GM19372 (cell line): ENCODE results near the gene CC2D1A.

Experiments
- ATAC-seq: cut with Tn5 transposase; IDR thresholded peaks from one replicate; pipeline ENCODE4 v1.9.1; 2021; ENCODE audit warnings: mild to moderate bottlenecking, low read depth, moderate library complexity; ENCODE audit not compliant: unreplicated experiment

Gene CC2D1A

DNA sequence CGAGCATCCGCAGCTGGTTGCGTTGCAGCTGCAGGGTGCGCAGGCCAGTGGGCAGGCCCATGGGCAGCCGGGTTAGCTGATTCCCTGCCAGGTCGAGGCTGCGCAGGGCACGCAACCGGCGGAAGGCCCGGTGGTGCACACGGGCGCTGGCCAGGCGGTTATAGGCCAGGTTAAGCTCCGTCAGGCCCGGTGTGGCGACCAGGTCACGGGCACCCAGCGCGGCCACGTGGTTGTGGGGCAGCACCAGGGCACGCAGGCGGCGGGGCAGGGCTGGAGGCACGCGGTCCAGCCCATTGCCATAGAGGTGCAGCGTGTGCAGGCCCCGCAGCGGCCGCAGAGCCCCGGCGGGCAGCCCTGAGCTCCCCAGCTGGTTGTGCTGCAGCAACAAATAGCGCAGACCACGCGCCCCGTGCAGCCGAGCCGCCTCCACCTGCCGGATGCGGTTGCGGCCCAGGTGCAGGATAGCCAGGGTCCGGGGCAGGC lies 27.0 kb downstream of the CC2D1A start:
- no peak for ATAC-seq

DNA sequence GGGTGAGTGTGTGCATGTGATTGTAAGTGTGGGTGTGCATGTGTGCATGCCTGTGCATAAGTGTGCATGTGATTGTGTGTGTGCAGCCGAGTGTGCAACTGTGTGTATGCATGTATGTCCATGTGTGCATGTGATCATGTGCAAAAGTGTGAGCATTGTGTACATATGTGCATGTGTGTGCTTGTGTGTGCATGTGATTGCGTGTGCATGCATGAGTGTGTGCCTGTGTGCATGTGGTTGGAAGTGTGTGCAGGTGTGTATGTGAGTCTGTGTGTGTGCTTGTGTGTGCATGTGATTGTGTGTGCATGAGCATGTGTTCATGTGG lies 28.7 kb downstream of the CC2D1A start:
- no peak for ATAC-seq

DNA sequence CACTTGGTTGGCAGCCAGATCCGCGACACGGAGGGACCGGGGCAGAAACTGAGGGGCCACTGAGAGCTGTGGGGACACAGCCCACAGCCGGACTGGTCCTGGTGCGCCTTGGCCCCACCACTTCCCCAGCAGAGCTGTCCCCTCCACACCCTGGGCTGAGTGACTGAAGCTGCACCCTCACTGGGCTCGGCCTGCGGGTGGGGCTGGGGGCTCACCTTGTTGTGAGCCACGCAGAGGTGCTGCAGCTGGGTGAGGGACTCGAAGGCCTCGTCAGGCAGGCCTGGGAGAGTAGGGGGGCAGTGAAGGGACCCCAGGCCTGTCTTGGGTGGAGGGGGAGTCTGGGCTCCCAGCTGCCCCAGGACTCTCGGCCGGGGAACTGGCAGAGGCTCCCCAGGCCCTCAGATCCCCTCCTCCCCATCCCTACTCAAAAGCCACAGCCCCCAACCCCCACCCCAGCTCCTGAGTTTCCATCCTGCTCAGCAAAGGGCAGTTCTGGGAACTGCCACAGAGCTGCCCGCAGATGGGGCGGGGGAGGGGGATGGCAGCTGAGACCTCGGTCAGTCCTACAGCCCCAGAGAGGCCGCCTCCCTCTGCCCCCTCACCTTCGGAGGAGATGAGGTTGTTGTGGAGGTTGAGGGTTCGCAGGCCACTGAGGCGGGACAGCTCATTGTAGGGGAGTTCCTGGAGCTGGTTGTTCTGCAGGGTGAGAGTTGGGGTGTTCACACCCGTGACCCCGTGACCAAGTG lies 29.9 kb downstream of the CC2D1A start:
- no peak for ATAC-seq

DNA sequence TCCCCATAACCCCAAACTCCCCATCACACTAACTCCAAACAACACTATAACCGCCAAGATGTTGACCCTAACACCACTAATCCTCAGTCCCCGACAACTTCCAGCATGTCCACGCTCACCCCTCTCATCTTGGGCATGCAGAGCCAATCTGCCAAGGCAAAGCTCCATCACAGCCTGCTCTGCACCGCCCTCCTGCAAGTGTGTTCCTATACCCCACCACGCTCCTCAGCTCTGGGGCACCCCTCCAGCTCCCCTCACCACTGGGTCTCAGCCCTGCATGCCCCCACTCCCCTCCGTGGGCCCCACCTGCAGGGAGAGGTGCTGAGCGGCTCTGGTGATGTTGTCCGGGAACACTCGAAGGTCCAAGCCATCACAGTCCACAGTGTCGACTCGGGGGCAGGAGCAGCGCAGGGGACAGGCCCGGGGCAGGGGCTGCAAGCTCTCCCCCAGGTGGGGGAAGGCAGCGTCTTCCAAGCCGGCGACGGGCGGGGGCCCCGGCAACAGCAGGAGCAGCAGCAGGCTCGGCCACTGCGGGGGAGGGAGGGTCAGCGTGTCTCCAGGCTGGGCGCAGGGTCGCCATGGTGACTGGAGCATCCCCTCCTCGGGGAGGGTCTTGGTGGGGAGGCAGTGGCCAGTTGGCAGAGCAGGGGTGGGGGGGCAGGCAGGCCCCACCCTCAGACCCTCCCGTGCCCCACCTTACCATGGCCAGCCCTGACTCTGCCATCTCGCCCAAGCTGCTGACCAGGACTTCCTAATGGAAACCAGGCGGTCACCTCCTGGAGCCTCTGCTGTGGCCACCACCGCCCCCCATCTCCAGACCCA lies 31.7 kb downstream of the CC2D1A start:
- no peak for ATAC-seq

DNA sequence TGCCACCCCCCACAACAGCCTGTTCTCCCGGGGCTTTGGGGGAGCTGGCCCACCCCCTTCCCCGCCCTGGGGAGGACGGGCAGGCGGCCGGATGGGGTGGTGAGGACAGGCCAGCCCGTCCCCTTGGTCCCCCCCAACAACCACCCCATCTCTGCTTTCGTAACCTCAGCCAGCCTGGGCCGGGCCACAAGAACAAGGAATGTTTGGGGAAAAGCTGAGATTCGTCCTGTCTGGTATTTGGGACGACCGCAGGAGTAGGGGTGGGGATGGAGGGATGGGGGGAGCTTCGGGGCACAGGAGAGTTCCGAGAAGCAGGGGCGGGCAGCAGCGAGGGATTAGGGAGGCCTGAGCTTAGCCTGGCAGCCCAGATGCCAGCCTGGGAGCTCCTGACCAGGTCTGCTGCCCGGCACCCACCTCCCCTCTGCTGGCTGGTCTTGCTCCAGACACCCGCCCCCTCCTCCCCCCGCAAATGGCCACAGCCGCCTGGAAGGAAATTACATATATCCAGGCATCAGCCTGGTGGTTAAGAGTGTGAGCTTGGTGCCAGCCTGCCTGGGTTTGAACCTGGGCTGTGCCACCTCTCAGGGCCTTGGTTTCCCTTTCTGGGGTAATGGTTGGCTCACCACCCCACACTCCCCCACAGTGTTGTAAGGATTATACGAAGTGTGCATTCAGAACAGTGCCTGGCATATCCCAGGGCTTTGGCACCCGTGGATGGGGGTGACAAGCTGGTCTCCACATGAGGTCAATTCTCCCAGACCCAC lies 32.5 kb downstream of the CC2D1A start, which contains the start of gene PODNL1:
TSS of gene PODNL1 (minus strand) at position 117 of the 764 bp plus-strand sequence. CDS start 236 bp downstream, outside the sequence.
- no peak for ATAC-seq

DNA sequence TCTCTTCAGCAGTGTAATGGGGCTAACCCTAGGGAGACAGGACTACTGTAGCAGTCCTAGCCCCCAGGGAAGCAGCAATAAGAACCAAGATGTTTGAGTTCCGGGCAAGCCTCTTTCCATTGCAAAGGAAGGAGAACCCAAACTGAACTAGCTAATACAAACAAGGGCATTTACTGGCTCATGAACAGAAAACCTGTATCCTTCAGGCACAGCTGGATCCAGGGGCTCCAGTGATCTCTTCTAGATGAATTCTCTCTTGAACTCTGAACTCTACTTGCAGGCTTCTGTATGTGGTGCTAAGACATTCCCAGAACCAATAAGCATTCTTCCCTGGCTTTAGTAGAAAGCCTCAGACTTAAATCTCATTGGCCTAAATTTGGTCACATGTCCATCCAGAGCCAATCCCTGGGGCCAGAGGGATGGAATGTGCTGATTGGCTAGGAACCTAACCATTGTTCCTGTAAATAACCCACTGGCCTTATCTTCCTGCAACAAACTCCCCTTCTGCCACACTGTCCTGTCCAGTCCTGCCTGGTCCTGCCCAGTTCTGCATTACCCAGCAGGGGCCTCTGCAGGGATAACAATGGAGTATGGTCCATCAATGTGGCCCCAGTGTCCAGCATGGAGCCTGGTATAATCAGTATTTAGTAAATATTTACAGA lies 36.2 kb downstream of the CC2D1A start:
- ATAC-seq = no peak

DNA sequence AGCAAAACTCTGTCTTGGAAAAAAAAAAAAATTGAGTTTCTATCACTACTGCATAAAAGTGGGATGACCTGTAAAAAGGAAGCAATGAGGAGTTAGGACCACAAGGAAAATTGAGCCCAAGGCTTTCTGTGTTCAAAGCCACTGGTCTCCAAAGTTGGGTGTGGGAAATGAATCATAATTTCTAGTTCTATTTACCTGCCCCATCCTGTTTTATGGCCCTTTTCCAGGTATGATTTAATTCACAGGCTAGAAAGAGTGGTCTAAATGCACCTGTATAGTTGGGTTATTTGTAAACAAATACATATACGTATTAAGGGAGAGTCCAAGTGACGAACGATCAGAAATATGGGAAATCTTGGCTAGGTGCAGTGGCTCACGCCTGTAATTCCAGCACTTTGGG lies 40.4 kb downstream of the CC2D1A start:
- ATAC-seq = no peak

DNA sequence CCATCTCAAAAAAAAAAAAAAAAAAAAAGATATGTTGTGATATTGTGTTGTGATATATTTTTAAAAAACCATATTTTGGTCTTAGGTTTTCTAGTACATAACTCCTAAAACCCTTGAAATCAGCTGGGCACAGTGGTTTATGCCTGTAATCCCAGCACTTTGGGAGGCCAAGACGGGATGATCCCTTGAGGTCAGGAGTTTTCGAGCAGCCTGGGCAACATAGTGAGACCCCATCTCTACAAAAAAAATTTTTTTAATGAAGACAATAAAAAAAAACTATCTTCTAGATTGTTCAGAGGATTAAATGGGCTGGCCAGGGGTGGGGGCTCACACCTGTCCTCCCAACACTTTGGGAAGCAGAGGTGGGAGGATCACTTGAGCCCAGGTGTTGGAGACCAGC lies 45.0 kb downstream of the CC2D1A start:
- no peak for ATAC-seq

DNA sequence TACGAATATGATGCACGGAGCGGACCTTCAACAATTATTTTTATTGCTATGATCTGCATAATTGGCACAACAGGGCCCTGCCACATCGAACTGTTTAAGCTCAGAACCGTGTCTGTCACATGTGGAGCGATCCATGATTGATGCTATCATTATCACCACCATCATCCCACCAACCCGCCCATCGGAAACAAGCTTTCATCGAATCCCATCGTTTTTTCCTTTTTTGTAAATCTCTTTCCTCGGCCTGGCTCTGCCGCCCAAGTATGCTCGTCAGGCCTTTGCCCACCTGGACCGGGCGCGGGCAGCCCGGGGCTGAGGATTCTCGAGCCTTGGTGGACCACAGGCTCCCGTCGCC lies 45.8 kb downstream of the CC2D1A start:
- ATAC-seq = no peak

DNA sequence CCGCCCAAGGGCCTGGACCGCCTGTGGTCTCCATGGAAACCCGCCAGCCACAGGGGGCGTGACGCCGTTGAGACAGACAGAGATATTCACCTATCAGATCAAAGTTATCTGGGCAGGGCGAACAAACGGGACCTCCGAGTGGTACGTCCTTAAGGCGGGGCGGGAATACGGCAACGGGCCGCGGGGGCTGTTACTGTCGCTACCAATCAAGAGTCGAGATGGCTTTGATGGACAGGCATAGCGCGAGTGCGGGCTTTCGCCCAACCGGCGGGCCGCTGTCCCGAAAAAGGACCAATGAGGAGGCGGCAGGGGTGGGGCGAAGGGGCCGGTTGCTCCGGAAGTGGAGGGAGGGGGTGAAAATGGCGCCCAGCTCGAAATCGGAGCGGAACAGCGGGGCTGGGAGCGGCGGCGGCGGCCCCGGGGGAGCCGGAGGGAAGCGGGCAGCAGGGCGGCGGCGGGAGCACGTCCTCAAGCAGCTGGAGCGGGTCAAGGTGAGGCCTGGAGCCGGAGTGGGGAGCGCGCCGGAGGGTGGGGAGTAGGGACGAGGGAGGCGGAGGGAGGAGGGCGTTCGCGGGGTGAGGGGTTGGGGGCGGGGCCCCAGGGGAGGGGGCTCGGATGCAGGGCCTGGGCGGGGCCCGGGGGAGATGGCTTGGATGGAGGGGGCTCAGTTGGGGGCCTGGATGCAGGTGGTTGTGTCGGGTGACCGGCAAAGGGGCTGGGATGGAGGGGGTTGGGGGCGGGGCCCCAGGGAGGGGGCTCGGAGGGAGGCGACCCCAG lies 46.3 kb downstream of the CC2D1A start, which contains the start of gene DCAF15:
TSS of gene DCAF15 (plus strand) at position 356 of the 777 bp plus-strand sequence. CDS start at position 360, 4 bp downstream.
- peak; percentile 97 for ATAC-seq

DNA sequence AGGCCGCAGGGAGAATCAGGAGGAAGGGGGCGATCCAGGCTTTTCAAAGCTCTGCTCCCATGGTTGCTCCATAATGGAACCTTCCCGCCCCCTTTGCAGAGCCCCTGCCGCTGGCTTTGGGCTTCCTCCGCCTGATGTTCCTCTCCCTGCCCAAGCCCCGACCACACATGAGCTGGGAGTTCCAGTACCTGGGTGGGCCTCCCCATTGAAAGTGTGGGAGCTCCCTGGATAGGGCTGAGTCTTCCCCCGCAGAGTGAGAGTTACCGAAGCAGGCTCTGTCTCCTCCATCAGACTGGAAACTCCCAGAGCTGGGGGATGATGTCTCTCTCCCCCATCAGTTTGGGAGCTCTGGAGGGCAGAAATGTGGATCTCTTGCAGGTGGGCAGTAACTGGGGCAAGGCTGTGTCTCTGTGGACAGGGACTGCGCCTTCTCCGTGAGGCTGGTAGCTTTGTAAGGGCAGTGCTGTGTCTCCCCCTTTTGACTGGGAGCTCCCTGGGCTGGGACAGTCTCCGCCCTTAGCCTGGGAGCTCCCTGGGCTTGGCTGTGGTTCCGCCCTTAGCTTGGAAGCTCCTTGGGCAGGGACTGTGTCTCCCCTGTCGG lies 47.0 kb downstream of the CC2D1A start:
- no peak for ATAC-seq

DNA sequence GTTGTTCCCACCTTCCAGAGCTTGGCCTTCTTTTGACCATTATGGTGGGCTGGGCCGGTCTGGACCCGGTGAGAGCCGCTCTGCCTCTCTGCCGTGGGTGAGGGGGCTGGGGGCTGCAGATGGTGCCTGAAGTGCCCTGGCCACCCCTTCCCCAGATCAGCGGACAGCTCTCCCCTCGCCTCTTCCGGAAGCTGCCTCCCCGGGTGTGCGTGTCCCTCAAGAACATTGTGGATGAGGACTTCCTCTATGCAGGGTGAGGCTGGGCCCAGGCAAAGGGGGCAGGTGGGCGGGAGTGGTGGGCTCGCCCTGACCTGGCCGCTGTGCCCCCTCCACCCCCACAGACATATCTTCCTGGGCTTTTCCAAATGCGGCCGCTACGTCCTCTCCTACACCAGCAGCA lies 48.2 kb downstream of the CC2D1A start:
- no peak for ATAC-seq

DNA sequence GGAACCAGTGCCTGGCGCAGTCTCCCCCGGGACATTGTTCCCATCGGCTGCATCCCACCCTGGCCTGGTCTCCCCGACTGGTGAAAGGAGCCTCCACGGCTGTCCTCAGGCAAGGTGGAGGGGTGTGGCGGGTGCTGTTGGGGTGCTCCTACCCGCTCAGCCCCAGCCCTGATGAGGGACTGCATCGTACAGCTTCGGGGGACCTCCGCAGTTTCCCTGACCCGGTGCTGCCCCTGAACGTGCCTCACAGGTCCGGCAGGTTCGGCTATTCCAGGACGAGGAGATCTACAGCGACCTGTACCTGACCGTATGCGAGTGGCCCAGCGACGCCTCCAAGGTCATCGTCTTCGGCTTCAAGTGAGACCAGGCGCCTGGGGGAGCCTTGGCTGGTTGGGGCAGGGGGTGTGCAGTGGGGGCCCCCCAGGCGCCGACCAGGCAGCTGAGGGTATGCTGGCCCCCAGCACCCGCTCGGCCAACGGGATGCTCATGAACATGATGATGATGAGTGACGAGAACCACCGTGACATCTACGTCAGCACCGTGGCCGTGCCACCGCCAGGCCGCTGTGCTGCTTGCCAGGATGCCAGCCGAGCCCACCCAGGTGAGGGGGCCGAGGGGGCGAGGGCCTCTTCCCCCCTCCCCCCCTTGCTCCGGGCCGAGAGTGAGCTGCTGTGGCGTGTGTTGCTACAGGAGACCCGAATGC lies 49.8 kb downstream of the CC2D1A start:
- no peak for ATAC-seq

DNA sequence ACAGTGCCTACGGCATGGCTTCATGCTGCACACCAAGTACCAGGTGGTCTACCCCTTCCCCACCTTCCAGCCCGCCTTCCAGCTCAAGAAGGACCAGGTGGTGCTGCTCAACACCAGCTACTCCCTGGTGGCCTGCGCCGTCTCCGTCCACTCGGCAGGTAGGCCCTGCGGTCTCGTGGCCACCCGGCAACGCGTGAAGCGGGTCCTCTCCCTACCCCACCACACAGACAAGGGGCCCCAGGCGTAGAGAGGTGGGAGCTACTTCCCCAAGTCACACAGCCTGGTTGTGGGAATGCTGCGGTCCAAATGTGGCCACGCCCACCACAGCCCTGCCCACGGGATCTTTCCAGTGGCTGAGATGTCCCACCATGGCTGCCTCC lies 50.4 kb downstream of the CC2D1A start:
- no peak for ATAC-seq

DNA sequence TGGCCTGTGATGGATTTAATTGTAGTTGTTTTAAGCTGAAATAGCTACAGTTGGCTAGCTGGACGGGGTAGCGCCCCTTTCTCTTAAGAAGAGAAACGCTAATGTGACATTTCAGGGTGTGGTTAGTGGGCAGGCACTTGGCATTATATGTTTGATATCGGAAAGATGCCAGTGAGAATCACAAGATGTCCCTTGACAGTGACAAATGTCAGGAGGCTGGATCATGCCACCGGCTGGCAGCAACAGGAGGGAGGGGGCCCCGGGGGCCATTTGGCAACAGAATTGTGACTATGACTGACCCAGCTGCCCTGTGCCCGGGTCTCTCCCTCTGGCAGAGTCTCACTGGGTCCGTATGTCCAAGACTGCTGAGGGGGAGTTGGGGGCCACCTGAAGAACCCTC lies 51.0 kb downstream of the CC2D1A start:
- ATAC-seq = no peak

DNA sequence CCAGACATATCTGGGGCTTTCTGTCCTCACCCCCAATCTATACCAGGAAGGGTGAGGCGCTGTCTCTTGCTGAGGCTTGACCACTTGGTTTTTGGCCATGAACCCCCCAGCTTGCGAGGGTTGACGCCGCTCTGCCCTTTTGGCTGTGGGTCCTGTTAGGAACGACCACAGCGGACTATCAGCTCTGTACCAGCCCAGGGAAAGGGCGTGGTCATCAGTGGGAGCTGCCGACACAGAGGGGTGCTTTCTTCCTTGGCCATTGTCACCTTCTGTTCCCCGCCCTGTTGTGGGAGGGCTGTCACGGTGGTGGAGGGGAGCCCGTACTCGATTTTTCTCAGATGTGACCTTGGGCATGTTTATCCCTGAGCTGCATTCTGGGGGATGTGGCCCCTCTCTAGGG lies 52.0 kb downstream of the CC2D1A start:
- ATAC-seq = no peak

DNA sequence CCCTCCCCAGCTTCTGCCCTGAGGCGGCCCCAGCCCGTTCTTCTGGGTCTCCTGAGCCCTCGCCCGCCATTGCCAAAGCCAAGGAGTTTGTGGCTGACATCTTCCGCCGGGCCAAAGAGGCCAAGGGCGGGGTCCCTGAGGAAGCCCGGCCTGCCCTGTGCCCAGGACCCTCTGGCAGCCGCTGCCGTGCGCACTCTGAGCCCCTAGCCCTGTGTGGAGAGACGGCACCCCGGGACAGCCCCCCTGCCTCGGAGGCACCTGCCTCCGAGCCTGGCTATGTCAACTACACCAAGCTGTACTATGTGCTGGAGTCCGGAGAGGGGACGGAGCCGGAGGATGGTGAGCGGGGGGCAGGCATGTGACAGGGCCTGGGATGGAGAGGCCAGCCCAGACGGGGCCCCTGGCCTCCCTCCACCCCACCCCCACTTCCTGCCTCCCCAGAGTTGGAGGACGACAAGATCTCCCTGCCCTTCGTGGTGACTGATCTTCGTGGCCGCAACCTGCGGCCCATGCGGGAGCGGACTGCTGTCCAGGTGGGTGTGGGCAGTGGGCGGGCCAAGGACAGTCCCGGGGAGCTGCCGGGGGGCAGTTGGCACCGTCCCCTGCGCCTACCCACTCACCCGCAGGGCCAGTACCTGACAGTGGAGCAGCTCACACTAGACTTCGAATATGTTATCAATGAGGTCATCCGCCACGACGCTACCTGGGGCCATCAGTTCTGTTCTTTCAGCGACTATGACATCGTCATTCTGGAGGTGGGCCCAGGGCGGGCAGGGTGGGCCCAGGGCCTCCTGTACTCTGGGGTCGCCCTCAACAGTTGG lies 53.4 kb downstream of the CC2D1A start:
- ATAC-seq = no peak
